Neural progenitor cell (in vitro differentiated cells): Measurements from ENCODE around the gene CALN1. TPM values are rescaled to one million over a fixed set of nuclear protein-coding genes. Genes with fewer than 3 reads are reported as not detected.

Experiments used
- DNase-seq: peaks from one replicate; pipeline ENCODE4 v3.0.0-alpha.2; 2016; ENCODE audit warnings: low spot score
- H2AFZ ChIP-seq: fragments of 200-600 bp; sonication (generic); replicated peaks from 2 replicates; pipeline ENCODE4 v1.6.1; 2016; ENCODE audit warnings: antibody characterized with exemption
- H3F3A ChIP-seq: fragments of 200-600 bp; sonication (generic); 2 replicates; pipeline ENCODE4 v1.6.1; 2016; ENCODE audit warnings: antibody characterized with exemption, low read depth
- H3K27ac ChIP-seq: fragments of 200-600 bp; sonication (generic); 2 replicates; pipeline ENCODE4 v1.5.1; 2016; ENCODE audit warnings: mild to moderate bottlenecking
- H3K27me3 ChIP-seq: fragments of 200-600 bp; sonication (generic); 2 replicates; pipeline ENCODE4 v1.6.1; 2016; ENCODE audit warnings: mild to moderate bottlenecking, moderate library complexity
- H3K36me3 ChIP-seq: fragments of 200-600 bp; sonication (generic); 2 replicates; pipeline ENCODE4 v1.5.1; 2016
- H3K4me1 ChIP-seq: fragments of 200-600 bp; sonication (generic); 2 replicates; pipeline ENCODE4 v1.6.1; 2016; ENCODE audit warnings: mixed run types
- H3K4me2 ChIP-seq: fragments of 200-600 bp; sonication (generic); 2 replicates; pipeline ENCODE4 v1.6.1; 2016
- H3K4me3 ChIP-seq: fragments of 200-600 bp; sonication (generic); 2 replicates; pipeline ENCODE4 v1.5.1; 2016
- H3K79me2 ChIP-seq: fragments of 200-600 bp; sonication (generic); 2 replicates; pipeline ENCODE4 v1.6.1; 2016; ENCODE audit warnings: low read depth
- H3K9ac ChIP-seq: fragments of 200-600 bp; sonication (generic); 2 replicates; pipeline ENCODE4 v1.6.1; 2016
- H3K9me3 ChIP-seq: fragments of 200-600 bp; sonication (generic); 2 replicates; pipeline ENCODE4 v1.5.1; 2016; ENCODE audit warnings: low read depth
- H4K20me1 ChIP-seq: fragments of 200-600 bp; sonication (generic); 2 replicates; pipeline ENCODE4 v1.6.1; 2016; ENCODE audit warnings: low read depth
- H3K27ac Mint-ChIP-seq: 3 replicates; pipeline ENCODE4 v1.8.0; 2021; ENCODE audit warnings: mixed read lengths
- H3K27me3 Mint-ChIP-seq: 2 replicates; pipeline ENCODE4 v1.8.0; 2022; ENCODE audit warnings: low read depth, mild to moderate bottlenecking, inconsistent platforms, moderate library complexity, mixed read lengths; ENCODE audit not compliant: insufficient read depth
- H3K36me3 Mint-ChIP-seq: 3 replicates; pipeline ENCODE4 v1.8.0; 2021; ENCODE audit warnings: mixed read lengths
- H3K4me1 Mint-ChIP-seq: 3 replicates; pipeline ENCODE4 v1.8.0; 2021; ENCODE audit warnings: mixed read lengths
- H3K4me3 Mint-ChIP-seq: 3 replicates; pipeline ENCODE4 v1.8.0; 2021; ENCODE audit warnings: mild to moderate bottlenecking, moderate library complexity, mixed read lengths
- H3K9me3 Mint-ChIP-seq: 3 replicates; pipeline ENCODE4 v1.8.0; 2020; ENCODE audit warnings: mixed read lengths
- EZH2 ChIP-seq: fragments of 200-600 bp; sonication (generic); IDR thresholded peaks from 2 replicates; pipeline ENCODE4 v1.6.1; 2017; ENCODE audit warnings: antibody characterized with exemption, mild to moderate bottlenecking, moderate library complexity
- EZH2phosphoT487 ChIP-seq: fragments of 200-600 bp; sonication (generic); IDR thresholded peaks from 2 replicates; pipeline ENCODE4 v1.6.1; 2017; ENCODE audit warnings: antibody characterized with exemption
- total RNA-seq: library from RNA; depleted of rRNA; stranded (reverse); fragments of >200 nt; gene quantifications from 2 replicates; pipeline ENCODE4 v1.2.3, GENCODE V29; 2015; ENCODE audit warnings: low replicate concordance
- TF ChIP-seq, protein P1 (sequence below): fragments of 200-600 bp; sonication (generic); IDR thresholded peaks from 2 replicates; pipeline ENCODE4 v1.5.1; 2017; ENCODE audit warnings: antibody characterized with exemption, mild to moderate bottlenecking

The CALN1 gene
- total RNA-seq, 1 donor from 2014 or later, result 3.1 TPM

DNA sequence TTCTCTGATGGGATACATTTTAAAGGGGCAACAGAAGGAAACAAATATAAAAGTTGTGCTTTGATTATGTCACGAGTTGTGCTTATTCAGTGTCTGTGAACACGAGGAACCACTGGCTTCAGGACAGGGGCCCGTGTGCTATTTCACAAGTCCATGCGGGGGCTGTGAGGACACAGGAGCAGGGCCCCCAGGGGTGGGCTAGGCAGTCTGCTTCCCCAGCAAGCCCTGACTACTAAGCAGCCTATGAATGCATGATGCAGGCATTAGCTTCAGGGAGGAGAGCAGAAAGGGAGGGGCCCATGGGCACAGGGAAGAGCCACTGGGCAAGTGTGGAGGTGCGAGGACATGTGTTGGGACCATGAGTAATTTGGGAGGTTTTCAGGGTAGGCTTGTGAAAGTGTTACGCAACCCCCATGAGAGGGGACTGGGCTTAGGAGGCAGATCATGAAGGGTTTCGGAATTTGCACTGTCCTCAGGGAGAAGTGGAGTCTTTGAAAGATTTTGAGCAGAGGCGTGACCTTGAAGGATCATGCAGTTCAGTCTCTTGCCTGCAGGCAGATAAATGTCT, 424.9 kb downstream of the CALN1 start:
- H3K9ac ChIP-seq, result no peak overlapping the region
- Mint-ChIP-seq H3K27ac (peak overlapping the region; percentile 3), H3K9me3 (no peaks in the 10 kb centered on the region), H3K27me3 (no peaks in the 10 kb centered on the region), H3K4me1 (peaks cover 11% of the 10 kb centered on the region), H3K36me3 (no peaks in the 10 kb centered on the region), H3K4me3 (no peak overlapping the region)
- no peak overlapping the region for H3K4me3 ChIP-seq
- H3K4me2 ChIP-seq, result no peak overlapping the region
- TF ChIP-seq EZH2, result no peak
- H3K36me3 ChIP-seq, result no peaks in the 10 kb centered on the region
- H3K27ac ChIP-seq, result no peak overlapping the region
- no peaks in the 10 kb centered on the region for H3K9me3 ChIP-seq
- H3K79me2 ChIP-seq, result no peaks in the 10 kb centered on the region
- no peaks in the 10 kb centered on the region for H3K4me1 ChIP-seq
- no peak for DNase-seq
- H3F3A ChIP-seq, result no peaks in the 10 kb centered on the region
- no peak overlapping the region for H2AFZ ChIP-seq
- H3K27me3 ChIP-seq, result no peaks in the 10 kb centered on the region
- H4K20me1 ChIP-seq, result no peaks in the 10 kb centered on the region

DNA sequence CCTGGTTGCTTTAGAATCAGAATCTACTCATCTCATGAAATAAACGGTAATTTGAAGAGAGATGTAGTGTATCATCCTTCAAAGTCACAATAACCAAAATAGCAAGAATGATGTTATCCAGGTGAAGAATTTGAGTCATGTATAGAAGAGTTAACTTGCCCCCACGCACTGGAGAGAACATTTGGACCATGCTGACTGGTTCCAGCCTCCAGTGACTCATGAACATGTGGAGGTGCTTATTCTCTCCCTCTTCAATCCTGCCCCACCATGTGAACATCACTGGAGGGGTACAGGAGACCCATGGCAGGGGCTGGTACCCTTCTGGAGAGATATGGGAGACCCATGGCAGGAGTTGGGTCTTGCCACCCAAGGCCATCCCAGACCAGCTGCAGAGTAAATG, 427.8 kb downstream of the CALN1 start:
- no peak for DNase-seq
- no peaks in the 10 kb centered on the region for H3K27me3 ChIP-seq

DNA sequence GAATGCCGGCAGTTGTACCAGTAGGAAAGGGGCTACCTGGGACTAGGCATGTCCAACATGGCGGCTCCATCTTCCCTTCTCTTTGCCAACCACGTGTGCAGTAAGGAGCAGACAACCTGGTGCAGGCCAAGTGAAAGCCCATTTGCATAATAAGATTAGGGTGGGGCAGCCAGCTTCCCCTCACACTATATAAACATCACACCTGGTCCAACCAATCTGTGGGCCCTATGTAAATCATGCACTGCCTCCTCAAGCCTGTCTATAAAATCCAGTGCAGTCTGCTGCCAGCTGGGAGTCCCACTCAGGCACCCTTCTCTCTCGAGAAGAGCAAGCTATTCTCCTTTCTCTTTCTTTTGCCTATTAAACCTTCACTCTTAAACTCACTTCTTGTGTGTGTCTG, 429.3 kb downstream of the CALN1 start:
- Histone ChIP-seq H3F3A (no peaks in the 10 kb centered on the region), H3K4me2 (no peak overlapping the region), H3K27ac (no peak overlapping the region), H3K9me3 (no peaks in the 10 kb centered on the region), H2AFZ (no peak overlapping the region), H3K79me2 (no peaks in the 10 kb centered on the region), H3K4me3 (no peak overlapping the region), H3K4me1 (no peaks in the 10 kb centered on the region), H3K36me3 (no peaks in the 10 kb centered on the region), H3K9ac (no peak overlapping the region), H3K27me3 (no peaks in the 10 kb centered on the region), H4K20me1 (no peaks in the 10 kb centered on the region)
- DNase-seq, result no peak
- Mint-ChIP-seq H3K36me3 (no peaks in the 10 kb centered on the region), H3K4me3 (no peak overlapping the region), H3K4me1 (peaks cover 9% of the 10 kb centered on the region), H3K27me3 (no peaks in the 10 kb centered on the region), H3K9me3 (no peaks in the 10 kb centered on the region), H3K27ac (no peak overlapping the region)
- TF ChIP-seq, protein P1, sequence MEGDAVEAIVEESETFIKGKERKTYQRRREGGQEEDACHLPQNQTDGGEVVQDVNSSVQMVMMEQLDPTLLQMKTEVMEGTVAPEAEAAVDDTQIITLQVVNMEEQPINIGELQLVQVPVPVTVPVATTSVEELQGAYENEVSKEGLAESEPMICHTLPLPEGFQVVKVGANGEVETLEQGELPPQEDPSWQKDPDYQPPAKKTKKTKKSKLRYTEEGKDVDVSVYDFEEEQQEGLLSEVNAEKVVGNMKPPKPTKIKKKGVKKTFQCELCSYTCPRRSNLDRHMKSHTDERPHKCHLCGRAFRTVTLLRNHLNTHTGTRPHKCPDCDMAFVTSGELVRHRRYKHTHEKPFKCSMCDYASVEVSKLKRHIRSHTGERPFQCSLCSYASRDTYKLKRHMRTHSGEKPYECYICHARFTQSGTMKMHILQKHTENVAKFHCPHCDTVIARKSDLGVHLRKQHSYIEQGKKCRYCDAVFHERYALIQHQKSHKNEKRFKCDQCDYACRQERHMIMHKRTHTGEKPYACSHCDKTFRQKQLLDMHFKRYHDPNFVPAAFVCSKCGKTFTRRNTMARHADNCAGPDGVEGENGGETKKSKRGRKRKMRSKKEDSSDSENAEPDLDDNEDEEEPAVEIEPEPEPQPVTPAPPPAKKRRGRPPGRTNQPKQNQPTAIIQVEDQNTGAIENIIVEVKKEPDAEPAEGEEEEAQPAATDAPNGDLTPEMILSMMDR, result no peak
- TF ChIP-seq EZH2phosphoT487 (no peak), EZH2 (no peak)

More for the DNA sequence above, 427.8 kb downstream of the CALN1 start:
- Histone ChIP-seq H3K9me3 (no peaks in the 10 kb centered on the region), H4K20me1 (no peaks in the 10 kb centered on the region), H3K27ac (no peak overlapping the region), H3K79me2 (no peaks in the 10 kb centered on the region), H3K4me2 (no peak overlapping the region), H3K36me3 (no peaks in the 10 kb centered on the region), H2AFZ (no peak overlapping the region), H3F3A (no peaks in the 10 kb centered on the region), H3K4me1 (no peaks in the 10 kb centered on the region), H3K4me3 (no peak overlapping the region), H3K9ac (no peak overlapping the region)
- Mint-ChIP-seq H3K27me3 (no peaks in the 10 kb centered on the region), H3K36me3 (no peaks in the 10 kb centered on the region), H3K9me3 (no peaks in the 10 kb centered on the region), H3K27ac (no peak overlapping the region), H3K4me1 (peaks cover 11% of the 10 kb centered on the region), H3K4me3 (no peak overlapping the region)
- TF ChIP-seq EZH2, result no peak
- TF ChIP-seq, protein P1, result no peak
- no peak for TF ChIP-seq EZH2phosphoT487

DNA sequence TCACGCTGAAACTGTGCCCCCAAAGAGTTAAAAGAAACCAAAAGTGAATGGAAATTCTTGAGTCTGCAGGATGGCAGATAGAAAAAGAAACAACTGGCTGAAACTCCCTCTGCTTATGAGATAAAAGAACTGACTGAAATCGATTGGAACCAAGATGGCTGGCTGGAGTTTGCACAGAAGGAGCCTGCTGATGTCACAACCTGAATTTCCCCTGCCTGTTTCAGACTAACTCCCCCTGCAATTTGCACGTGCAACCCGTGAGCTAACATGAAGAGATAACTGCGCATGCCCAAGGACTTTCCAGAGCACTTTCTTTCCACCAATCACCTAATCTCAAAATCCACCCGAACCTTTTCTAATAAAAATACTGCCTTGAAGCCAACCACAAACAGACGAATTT, 435.5 kb downstream of the CALN1 start:
- Mint-ChIP-seq H3K4me1 (peaks cover 11% of the 10 kb centered on the region), H3K9me3 (peaks cover 6% of the 10 kb centered on the region), H3K27ac (peak overlapping the region; percentile 5), H3K4me3 (no peak overlapping the region), H3K36me3 (no peaks in the 10 kb centered on the region), H3K27me3 (no peaks in the 10 kb centered on the region)
- H3K27ac ChIP-seq, result no peak overlapping the region
- H3K27me3 ChIP-seq, result no peaks in the 10 kb centered on the region
- H3K9me3 ChIP-seq, result no peaks in the 10 kb centered on the region
- H2AFZ ChIP-seq, result no peak overlapping the region
- no peaks in the 10 kb centered on the region for H3F3A ChIP-seq
- H3K79me2 ChIP-seq, result no peaks in the 10 kb centered on the region
- H3K4me2 ChIP-seq, result no peak overlapping the region
- H3K36me3 ChIP-seq, result no peaks in the 10 kb centered on the region
- H3K4me1 ChIP-seq, result no peaks in the 10 kb centered on the region
- no peak overlapping the region for H3K9ac ChIP-seq
- TF ChIP-seq, protein P1, result no peak
- H3K4me3 ChIP-seq, result no peak overlapping the region
- no peak for DNase-seq
- no peaks in the 10 kb centered on the region for H4K20me1 ChIP-seq
